Adrenal gland (tissue), 12 donors: ENCODE results near the gene DAB2IP. TPM values are rescaled to one million over a fixed set of nuclear protein-coding genes. Genes with fewer than 3 reads are reported as not detected.

ENCODE experiments used
- DNase-seq, 7 donors: peaks; one replicate each; pipeline ENCODE4 v3.0.0-alpha.2; 2019 to 2020
- H3K27ac ChIP-seq, 5 donors: fragments of 200-600 bp; sonication (generic) in 4 of 5; 1 replicate in 3 of 5; 2 replicates in 2 of 5; pipeline versions ENCODE4 v1.5.1 to v1.8.0; 2016 to 2020; ENCODE audit warnings: mild to moderate bottlenecking in 1 of 5
- H3K27me3 ChIP-seq: fragments of 200-600 bp; 2 replicates; pipeline ENCODE4 v1.8.0; 2021
- H3K36me3 ChIP-seq, 2 donors: fragments of 200-600 bp; replicated peaks in 1 of 2; 1 replicate in 1 of 2; 2 replicates in 1 of 2; pipeline versions ENCODE4 v1.5.1 to v1.8.0; 2018 to 2022
- H3K4me1 ChIP-seq, 2 donors: fragments of 200-600 bp; replicated peaks in 1 of 2; 1 replicate in 1 of 2; 2 replicates in 1 of 2; pipeline versions ENCODE4 v1.5.1 to v1.8.0; 2018 to 2021
- H3K4me3 ChIP-seq, 4 donors: fragments of 200-600 bp; sonication (generic) in 3 of 4; one replicate each; pipeline ENCODE4 v1.5.1; 2016 to 2018
- H3K9me3 ChIP-seq, 3 donors: fragments of 200-600 bp; sonication (generic) in 1 of 3; replicated peaks in 1 of 3; 1 replicate in 2 of 3; 2 replicates in 1 of 3; pipeline versions ENCODE4 v1.5.1 to v1.8.0; 2016 to 2021
- POLR2A ChIP-seq, 2 donors: fragments of 450-650 bp; IDR thresholded peaks; one replicate each; pipeline ENCODE4 v1.6.1; 2017; ENCODE audit warnings: antibody characterized with exemption in 2 of 2, mild to moderate bottlenecking in 2 of 2, moderate library complexity in 1 of 2
- WGBS, 4 donors: extraction: QIAGEN DNeasy Blood & Tissue Kit in 2 of 4; methylation state at CpG; one replicate each; pipeline versions ENCODE4 v1.1.5 to v1.1.7; 2013 to 2017; 5-methylcytosine and 5-hydroxymethylcytosine counted together
- intact Hi-C, 2 donors: fragments of 100-400 bp; cut with DNase I; formaldehyde crosslinking; loops; one replicate each; pipeline versions ENCODE4 v1.14.1 to v1.15.0; 2022 to 2023
- polyA plus RNA-seq, 3 donors: library from polyadenylated mRNA; stranded (reverse); fragments of 200-250 nt in 2 of 3; fragments of 350-450 nt in 1 of 3; fragmentation: Illumina TruSeq in 1 of 3; extraction: RNeasy Lipid Tissue Mini Kit (QIAGEN cat#74804) in 1 of 3; gene quantifications; one replicate each; pipeline ENCODE4 v1.2.3, GENCODE V29; 2013 to 2014
- total RNA-seq, 9 donors: library from RNA; depleted of rRNA in 4 of 9; stranded (reverse); fragments of >200 nt in 4 of 9; fragments of 120-200 nt in 1 of 9; fragmentation: NEBNext Ultra II Directional in 1 of 9; extraction: Animal tissue kit (Norgen Biotek cat#: 25700) in 1 of 9; gene quantifications; one replicate each; pipeline versions ENCODE4 v1.1.0 to v1.2.4, GENCODE V29; 2013 to 2023
- TF ChIP-seq, protein P1 (sequence below), 6 experiments: fragments of 450-650 bp in 4 of 6; fragments of 200-600 bp in 2 of 6; sonication (generic) in 1 of 6; IDR thresholded peaks; 1 replicate in 5 of 6; 2 replicates in 1 of 6; pipeline versions ENCODE4 v1.5.1 to v1.8.0; 2016 to 2021; ENCODE audit warnings: antibody characterized with exemption in 6 of 6, mild to moderate bottlenecking in 2 of 6, moderate library complexity in 1 of 6
- donor health status: healthy with polysubstance abuse.
- donor health status: Bipolar disorder and iron deficiency.
- donor health status: DM: yes; HTN: yes; CAD: no.
- donor health status: DM: no; HTN: no; CAD: no.
- donor health status: DM: no; HTN: no; CAD: no.
- donor health status: DM: yes; HTN: yes; CAD: no.

Gene DAB2IP
- total and polyA plus RNA-seq, 12 donors = 12.0 to 52.2 (median 43.9) TPM

DNA sequence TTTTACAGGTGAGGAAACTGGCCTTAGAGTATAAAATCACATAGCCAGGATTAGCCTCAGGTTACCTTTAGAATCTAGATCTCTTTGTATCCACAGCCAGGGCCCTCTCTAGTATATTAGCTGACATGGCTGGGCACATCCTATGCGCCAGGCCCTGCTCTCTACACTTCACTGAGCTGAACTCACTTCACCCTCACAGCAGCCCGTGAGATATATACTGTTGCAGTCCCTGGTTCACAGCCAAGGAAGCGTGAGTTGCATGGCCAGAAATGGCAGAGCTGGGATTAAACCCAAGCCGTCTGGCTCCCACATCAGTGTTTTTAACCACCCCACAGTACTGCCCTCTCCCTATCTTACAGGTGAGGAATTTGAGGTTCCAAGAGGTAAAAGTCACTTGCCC lies 58.4 kb downstream of the DAB2IP start:
- Histone ChIP-seq H3K27me3 (no peaks in the 10 kb centered on the region), H3K4me3 (no peak overlapping the region), H3K9me3 (no peaks in the 10 kb centered on the region), H3K4me1 (no peaks in the 10 kb centered on the region), H3K36me3 (no peaks in the 10 kb centered on the region), H3K27ac (no peak overlapping the region)
- DNase-seq = no peak
- WGBS, 4 donors = 83 to 92% (median 88%) methylated on average over 3 to 4 of the region's 4 CpGs
- intact Hi-C loops = no loop called here
- TF ChIP-seq, protein P1, sequence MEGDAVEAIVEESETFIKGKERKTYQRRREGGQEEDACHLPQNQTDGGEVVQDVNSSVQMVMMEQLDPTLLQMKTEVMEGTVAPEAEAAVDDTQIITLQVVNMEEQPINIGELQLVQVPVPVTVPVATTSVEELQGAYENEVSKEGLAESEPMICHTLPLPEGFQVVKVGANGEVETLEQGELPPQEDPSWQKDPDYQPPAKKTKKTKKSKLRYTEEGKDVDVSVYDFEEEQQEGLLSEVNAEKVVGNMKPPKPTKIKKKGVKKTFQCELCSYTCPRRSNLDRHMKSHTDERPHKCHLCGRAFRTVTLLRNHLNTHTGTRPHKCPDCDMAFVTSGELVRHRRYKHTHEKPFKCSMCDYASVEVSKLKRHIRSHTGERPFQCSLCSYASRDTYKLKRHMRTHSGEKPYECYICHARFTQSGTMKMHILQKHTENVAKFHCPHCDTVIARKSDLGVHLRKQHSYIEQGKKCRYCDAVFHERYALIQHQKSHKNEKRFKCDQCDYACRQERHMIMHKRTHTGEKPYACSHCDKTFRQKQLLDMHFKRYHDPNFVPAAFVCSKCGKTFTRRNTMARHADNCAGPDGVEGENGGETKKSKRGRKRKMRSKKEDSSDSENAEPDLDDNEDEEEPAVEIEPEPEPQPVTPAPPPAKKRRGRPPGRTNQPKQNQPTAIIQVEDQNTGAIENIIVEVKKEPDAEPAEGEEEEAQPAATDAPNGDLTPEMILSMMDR (IDR thresholded peaks at IDR 0.05) = no peak
- no peak for TF ChIP-seq POLR2A (IDR thresholded peaks at IDR 0.05)

DNA sequence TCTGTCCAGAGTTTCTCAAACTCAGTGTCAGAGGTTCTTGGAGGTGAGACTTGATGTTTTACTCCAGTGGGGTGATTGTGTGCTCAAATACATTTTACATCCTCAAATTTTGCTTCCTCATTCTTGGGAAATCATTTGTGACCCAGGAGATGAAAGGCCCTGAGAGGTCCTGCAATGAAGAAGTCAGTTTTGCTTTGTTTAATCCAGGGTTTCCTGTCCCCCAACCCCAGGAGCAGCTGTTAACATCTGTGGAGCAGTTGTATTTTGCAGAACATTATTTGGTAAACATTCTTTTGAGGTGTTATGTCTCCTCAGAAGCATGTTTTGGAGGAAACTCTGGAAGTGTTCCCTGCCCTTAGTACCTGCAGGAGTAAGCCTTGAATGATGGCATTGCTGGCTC lies 59.8 kb downstream of the DAB2IP start:
- DNase-seq = no peak
- H3K4me1 ChIP-seq = no peaks in the 10 kb centered on the region
- intact Hi-C loops = no loop called here
- no peaks in the 10 kb centered on the region for H3K36me3 ChIP-seq
- TF ChIP-seq, protein P1 (IDR thresholded peaks at IDR 0.05) = no peak
- TF ChIP-seq POLR2A (IDR thresholded peaks at IDR 0.05) = no peak
- H3K4me3 ChIP-seq = no peak overlapping the region
- H3K27me3 ChIP-seq = no peaks in the 10 kb centered on the region
- H3K9me3 ChIP-seq = no peaks in the 10 kb centered on the region
- H3K27ac ChIP-seq = no peak overlapping the region

DNA sequence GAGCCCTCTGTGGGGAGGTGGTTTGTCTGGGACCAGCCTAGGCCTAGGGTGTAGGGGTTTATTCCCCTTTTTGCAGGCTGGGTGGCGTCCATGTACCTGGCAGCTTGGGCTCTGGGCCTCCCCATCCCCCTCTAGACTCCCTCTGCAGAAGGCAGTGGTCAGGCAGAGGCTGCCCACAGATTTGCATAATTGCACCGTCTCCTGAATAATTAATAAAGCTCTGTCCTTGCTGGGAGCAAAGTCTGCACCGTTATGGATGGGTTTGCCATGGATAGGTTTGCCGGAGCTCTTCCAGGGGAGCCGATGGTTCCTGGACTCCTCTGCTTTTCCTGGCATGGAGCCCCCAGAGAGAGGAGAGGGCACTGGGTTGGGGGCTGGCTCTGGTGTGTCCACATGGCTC lies 60.4 kb downstream of the DAB2IP start:
- no peak for TF ChIP-seq POLR2A (IDR thresholded peaks at IDR 0.05)
- TF ChIP-seq, protein P1 (IDR thresholded peaks at IDR 0.05) = no peak
- no peak overlapping the region for H3K4me3 ChIP-seq
- no peaks in the 10 kb centered on the region for H3K36me3 ChIP-seq
- WGBS, 4 donors = 88 to 98% (median 91%) methylated on average over 4 to 5 of the region's 5 CpGs
- H3K9me3 ChIP-seq = no peaks in the 10 kb centered on the region
- H3K4me1 ChIP-seq = no peaks in the 10 kb centered on the region
- intact Hi-C loops = no loop called here
- no peak for DNase-seq
- no peaks in the 10 kb centered on the region for H3K27me3 ChIP-seq
- H3K27ac ChIP-seq = no peak overlapping the region

DNA sequence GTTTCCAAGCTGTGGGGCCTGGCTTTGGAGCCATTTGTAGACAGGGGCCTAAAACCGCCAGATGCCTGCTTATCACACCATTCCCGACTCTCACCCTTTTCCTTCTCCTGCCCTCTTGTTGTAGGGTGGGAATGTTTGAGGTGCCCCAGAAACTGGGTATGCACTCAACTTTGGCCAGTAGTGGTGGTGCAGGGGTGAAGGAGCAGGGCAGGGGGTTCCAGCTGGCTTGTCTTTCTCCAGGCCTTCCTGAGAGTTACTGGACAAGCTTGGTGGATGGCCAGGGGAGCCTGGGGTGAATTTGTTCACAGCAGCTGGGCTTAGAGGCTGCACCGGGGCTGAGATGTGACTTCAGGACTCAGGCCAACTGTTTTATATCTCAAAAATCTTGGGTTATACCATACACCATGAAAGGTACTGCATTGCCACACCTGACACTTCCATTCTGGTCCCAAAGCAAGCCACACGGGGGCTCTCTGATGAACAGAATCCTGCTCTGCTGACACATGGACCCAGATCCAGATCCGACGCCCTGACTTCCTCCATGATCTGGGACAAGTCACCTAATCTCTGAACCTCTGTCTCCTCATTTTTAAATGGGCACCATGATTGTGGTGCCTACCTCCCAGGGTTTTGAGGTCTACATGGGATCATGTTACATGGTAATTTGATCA lies 62.1 kb downstream of the DAB2IP start:
- no peaks in the 10 kb centered on the region for H3K36me3 ChIP-seq
- H3K27ac ChIP-seq = no peak overlapping the region
- H3K27me3 ChIP-seq = no peaks in the 10 kb centered on the region
- TF ChIP-seq POLR2A (IDR thresholded peaks at IDR 0.05) = no peak
- TF ChIP-seq, protein P1 (IDR thresholded peaks at IDR 0.05) = no peak
- no peak for DNase-seq
- no peak overlapping the region for H3K4me3 ChIP-seq
- WGBS, 4 donors = 90 to 100% (median 93%) methylated on average over 4 to 6 of the region's 6 CpGs
- H3K9me3 ChIP-seq = no peaks in the 10 kb centered on the region
- peaks cover 0 to 13% of the 10 kb centered on the region in 2 donors for H3K4me1 ChIP-seq
- intact Hi-C loops = no loop called here
